Endothelial cell of umbilical vein (primary cell): Measurements from ENCODE around the gene ZNFX1. TPM values are rescaled to one million over a fixed set of nuclear protein-coding genes. Genes with fewer than 3 reads are reported as not detected.

ENCODE experiments used
- BruUV-seq: library from RNA; stranded (reverse); fragments of 400-500 nt; replicated peaks from 2 replicates; lab custom pipeline; 2021; lab: Mats Ljungman, UMichigan
- CTCF ChIA-PET: fragments of 300-600, 350-600 bp; sonication (Branson Sonifier 250); formaldehyde crosslinking; loops from one replicate; lab custom pipeline; 2021; ENCODE audit warnings: antibody characterized with exemption, inconsistent platforms; lab: Charles Lee
- POLR2A ChIA-PET: fragments of 300-600, 350-600 bp; sonication (Branson Sonifier 250); formaldehyde crosslinking; loops from one replicate; lab custom pipeline; 2021; ENCODE audit warnings: antibody characterized with exemption, inconsistent platforms; lab: Charles Lee
- DNase-seq: peaks from one replicate; pipeline ENCODE4 v3.0.0-alpha.2; 2011; ENCODE audit warnings: low read depth, low spot score
- FAIRE-seq: peaks from 2 replicates; lab custom pipeline; 2011; peaks lifted over from hg19 to GRCh38; lab: Jason Lieb, UNC
- H2AFZ ChIP-seq: 2 replicates; pipeline ENCODE4 v1.6.0; 2012; ENCODE audit warnings: low read depth, low read length, control low read depth, inconsistent platforms
- H3K27ac ChIP-seq: 2 replicates; pipeline ENCODE4 v1.5.1; 2011; ENCODE audit warnings: low read depth, mild to moderate bottlenecking, control low read depth, low read length, moderate library complexity; ENCODE audit not compliant: insufficient read depth
- H3K27me3 ChIP-seq, 2 experiments: 2 replicates each; pipeline versions ENCODE4 v1.6.0 to v1.6.1; 2011; ENCODE audit warnings: low read length in 2 of 2, mixed read lengths in 1 of 2; ENCODE audit not compliant: control insufficient read depth in 2 of 2, insufficient read depth in 2 of 2
- H3K36me3 ChIP-seq, 2 experiments: 2 replicates in 1 of 2; 3 replicates in 1 of 2; pipeline ENCODE4 v1.5.1; 2011; ENCODE audit warnings: low read length in 2 of 2, mild to moderate bottlenecking in 1 of 2, moderate library complexity in 1 of 2; ENCODE audit not compliant: control insufficient read depth in 2 of 2, insufficient read depth in 2 of 2; ENCODE audit errors: extremely low read depth in 1 of 2
- H3K4me1 ChIP-seq: 3 replicates; pipeline ENCODE4 v1.5.1; 2011; ENCODE audit warnings: mild to moderate bottlenecking, low read length; ENCODE audit not compliant: control insufficient read depth, insufficient read depth; ENCODE audit errors: extremely low read depth
- H3K4me2 ChIP-seq: 2 replicates; pipeline ENCODE4 v1.6.1; 2011; ENCODE audit warnings: low read length, control low read depth, mixed read lengths; ENCODE audit not compliant: insufficient read depth
- H3K4me3 ChIP-seq, 3 experiments: fragments of 200-600 bp in 1 of 3; sonication (generic), shearing (Covaris generic) in 1 of 3; replicated peaks in 1 of 3; 2 replicates each; pipeline ENCODE4 v1.5.1; 2011 to 2016; ENCODE audit warnings: control low read depth in 3 of 3, low read length in 3 of 3, mild to moderate bottlenecking in 2 of 3, inconsistent platforms in 1 of 3, low read depth in 1 of 3, moderate library complexity in 1 of 3; ENCODE audit not compliant: insufficient read depth in 1 of 3
- H3K79me2 ChIP-seq: 2 replicates; pipeline ENCODE4 v1.6.0; 2012; ENCODE audit warnings: low read length, inconsistent platforms; ENCODE audit not compliant: control insufficient read depth, insufficient read depth
- H3K9ac ChIP-seq: replicated peaks from 2 replicates; pipeline ENCODE3; 2011; ENCODE audit warnings: low read length, control low read depth; ENCODE audit not compliant: insufficient read depth; ENCODE audit errors: extremely low read depth
- H3K9me1 ChIP-seq: replicated peaks from 3 replicates; pipeline ENCODE4 v1.6.0; 2011; ENCODE audit warnings: mild to moderate bottlenecking, low read length; ENCODE audit not compliant: control insufficient read depth, insufficient read depth; ENCODE audit errors: extremely low read depth
- H3K9me3 ChIP-seq: replicated peaks from 2 replicates; pipeline ENCODE4 v1.5.1; 2012; ENCODE audit warnings: low read length, inconsistent platforms; ENCODE audit not compliant: control insufficient read depth, insufficient read depth
- H4K20me1 ChIP-seq: replicated peaks from 2 replicates; pipeline ENCODE3; 2011; ENCODE audit warnings: mild to moderate bottlenecking, low read length; ENCODE audit not compliant: control insufficient read depth, insufficient read depth; ENCODE audit errors: extremely low read depth
- EZH2 ChIP-seq: IDR thresholded peaks from 2 replicates; pipeline ENCODE4 v1.6.1; 2012; ENCODE audit warnings: borderline replicate concordance, low read depth, mild to moderate bottlenecking, moderate library complexity, low read length, inconsistent platforms; ENCODE audit not compliant: severe bottlenecking
- FOS ChIP-seq: IDR thresholded peaks from 2 replicates; pipeline ENCODE4 v1.6.1; 2011; ENCODE audit warnings: mild to moderate bottlenecking, low read length, moderate library complexity, borderline replicate concordance; ENCODE audit not compliant: insufficient read depth
- MAX ChIP-seq: IDR thresholded peaks from 2 replicates; pipeline ENCODE4 v1.6.1; 2011; ENCODE audit not compliant: insufficient read depth, insufficient read length
- POLR2A ChIP-seq: IDR thresholded peaks from 2 replicates; pipeline ENCODE4 v1.6.1; 2012; ENCODE audit warnings: low read depth, mild to moderate bottlenecking, control low read depth, low read length
- POLR2AphosphoS5 ChIP-seq: IDR thresholded peaks from 2 replicates; pipeline ENCODE4 v1.6.1; 2012; ENCODE audit warnings: low read depth, mild to moderate bottlenecking, control low read depth, low read length, moderate library complexity; ENCODE audit not compliant: insufficient read depth
- dilution Hi-C: fragments of 300-500 bp; cut with MboI; formaldehyde crosslinking; loops from one replicate; pipeline ENCODE4 v1.15.0; 2019; ENCODE audit warnings: low sequenced_read_pairs; ENCODE audit not compliant: extremely low pct_ligation_motif_present
- intact Hi-C: fragments of 100-400 bp; cut with micrococcal nuclease; formaldehyde crosslinking; loops from one replicate; pipeline ENCODE4 v1.10.0; 2022
- polyA plus RNA-seq, 4 experiments: library from polyadenylated mRNA; depleted of rRNA in 3 of 4; stranded (reverse) in 3 of 4; unstranded in 1 of 4; fragments of >200 nt; gene quantifications; 2 replicates each; pipeline versions ENCODE4 v1.2.1 to v1.2.3, GENCODE V29; 2011 to 2012; ENCODE audit warnings: missing spikeins in 1 of 4
- total RNA-seq: library from RNA; stranded (reverse); gene quantifications from 2 replicates; pipeline ENCODE4 v1.2.3, GENCODE V29; 2021

The ZNFX1 gene
- total and polyA plus RNA-seq, 2 donors (not counting 3 experiments of a cell fraction or from before 2014, with no cell fraction given): 8.3 to 27.9 TPM

GRCh38 chr20:49247792-49248191 is 30.1 kb downstream of the ZNFX1 start:
- peaks cover 29 to 39% of the 10 kb centered on the region in 2 experiments for H3K36me3 ChIP-seq
- ChIA-PET POLR2A (no interaction called here), CTCF (interaction anchor here (0.9 to 6.4 kb wide), 6 partner anchors 10 to 74 kb away, joined by 3 to 121 read pairs (median 22); partner anchors contain the start of gene ZNFX1)
- peak overlapping the region; percentile 53 for H3K27ac ChIP-seq
- intact Hi-C loops (no loop called here), dilution Hi-C loops (no loop called here)
- peaks cover 26% of the 10 kb centered on the region for H3K4me1 ChIP-seq
- H2AFZ ChIP-seq: no peak overlapping the region
- BruUV-seq: no TSS peak
- no peaks in the 10 kb centered on the region for H3K27me3 ChIP-seq
- no peak overlapping the region for H3K9ac ChIP-seq
- TF ChIP-seq FOS (no peak), POLR2AphosphoS5 (peak; percentile 52)
- FAIRE-seq (peak; percentile 96), DNase-seq (peak; percentile 80)
- no peak overlapping the region for H3K4me3 ChIP-seq
- H4K20me1 ChIP-seq: no peaks in the 10 kb centered on the region
- H3K9me3 ChIP-seq: no peaks in the 10 kb centered on the region
- no peaks in the 10 kb centered on the region for H3K79me2 ChIP-seq
- H3K4me2 ChIP-seq: peak overlapping the region; percentile 19
- H3K9me1 ChIP-seq: no peaks in the 10 kb centered on the region

GRCh38 chr20:49247169-49247723 is 30.6 kb downstream of the ZNFX1 start:
- FAIRE-seq (no peak), DNase-seq (no peak)
- peaks cover 28 to 39% of the 10 kb centered on the region in 2 experiments for H3K36me3 ChIP-seq
- H3K9ac ChIP-seq: no peak overlapping the region
- H3K27ac ChIP-seq: peak overlapping the region; percentile 53
- intact Hi-C loops: no loop called here
- dilution Hi-C loops: no loop called here
- peak overlapping the region; percentile 19 for H3K4me2 ChIP-seq
- H3K9me3 ChIP-seq: no peaks in the 10 kb centered on the region
- peak; percentile 7 for TF ChIP-seq POLR2A
- TF ChIP-seq EZH2: no peak
- TF ChIP-seq MAX: no peak
- H3K4me3 ChIP-seq: no peak overlapping the region
- no TSS peak for BruUV-seq
- no peaks in the 10 kb centered on the region for H3K9me1 ChIP-seq
- no peaks in the 10 kb centered on the region for H4K20me1 ChIP-seq
- H2AFZ ChIP-seq: no peak overlapping the region
- ChIA-PET POLR2A (no interaction called here), CTCF (interaction anchor here (0.9 to 6.4 kb wide), 10 partner anchors 10 to 75 kb away, joined by 3 to 121 read pairs (median 13); partner anchors contain the start of gene ZNFX1)
- peaks cover 26% of the 10 kb centered on the region for H3K4me1 ChIP-seq
- H3K79me2 ChIP-seq: no peaks in the 10 kb centered on the region
- H3K27me3 ChIP-seq: no peaks in the 10 kb centered on the region
